PC-3 (cell line): ENCODE data around the gene EDEM3.

Experiments used
- EZH2 ChIP-seq: fragments of 300-600 bp; sonication (generic); IDR thresholded peaks from one replicate; pipeline ENCODE4 v1.6.1; 2017; ENCODE audit warnings: antibody characterized with exemption, mild to moderate bottlenecking, low read length; ENCODE audit not compliant: unreplicated experiment
- TF ChIP-seq, protein P1 (sequence below): fragments of 300-600 bp; sonication (generic); conservative IDR thresholded peaks from 2 replicates; pipeline ENCODE4 v1.5.1; 2017; ENCODE audit warnings: antibody characterized with exemption, low read depth, mild to moderate bottlenecking, low read length

DNA sequence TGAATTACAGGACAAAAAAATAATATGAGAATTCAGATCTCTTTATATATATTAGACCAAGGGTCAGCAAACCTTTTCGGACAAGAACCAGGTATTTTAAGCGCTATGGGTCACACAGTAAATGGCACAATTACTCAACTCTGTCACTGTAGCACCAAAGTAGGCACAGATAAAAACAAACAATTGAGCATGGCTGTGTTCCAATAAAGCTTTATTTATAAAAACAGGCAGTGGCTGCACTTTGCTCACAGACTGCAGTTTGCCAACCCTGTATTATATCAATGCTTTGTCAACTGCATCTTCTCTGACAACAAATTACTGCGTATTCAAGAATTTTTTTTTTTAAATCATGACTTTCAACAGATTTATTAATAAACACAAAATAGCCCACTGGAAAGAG lies 29.8 kb downstream of the EDEM3 start:
- TF ChIP-seq, protein P1, sequence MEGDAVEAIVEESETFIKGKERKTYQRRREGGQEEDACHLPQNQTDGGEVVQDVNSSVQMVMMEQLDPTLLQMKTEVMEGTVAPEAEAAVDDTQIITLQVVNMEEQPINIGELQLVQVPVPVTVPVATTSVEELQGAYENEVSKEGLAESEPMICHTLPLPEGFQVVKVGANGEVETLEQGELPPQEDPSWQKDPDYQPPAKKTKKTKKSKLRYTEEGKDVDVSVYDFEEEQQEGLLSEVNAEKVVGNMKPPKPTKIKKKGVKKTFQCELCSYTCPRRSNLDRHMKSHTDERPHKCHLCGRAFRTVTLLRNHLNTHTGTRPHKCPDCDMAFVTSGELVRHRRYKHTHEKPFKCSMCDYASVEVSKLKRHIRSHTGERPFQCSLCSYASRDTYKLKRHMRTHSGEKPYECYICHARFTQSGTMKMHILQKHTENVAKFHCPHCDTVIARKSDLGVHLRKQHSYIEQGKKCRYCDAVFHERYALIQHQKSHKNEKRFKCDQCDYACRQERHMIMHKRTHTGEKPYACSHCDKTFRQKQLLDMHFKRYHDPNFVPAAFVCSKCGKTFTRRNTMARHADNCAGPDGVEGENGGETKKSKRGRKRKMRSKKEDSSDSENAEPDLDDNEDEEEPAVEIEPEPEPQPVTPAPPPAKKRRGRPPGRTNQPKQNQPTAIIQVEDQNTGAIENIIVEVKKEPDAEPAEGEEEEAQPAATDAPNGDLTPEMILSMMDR, result no peak
- TF ChIP-seq EZH2, result no peak
